ENCODE data around the gene ZNF277. TPM values are rescaled to one million over a fixed set of nuclear protein-coding genes. Genes with fewer than 3 reads are reported as not detected.

Gene ZNF277
- total and polyA plus RNA-seq, 4 donors = 7.8 to 23.5 (median 14.5) TPM

DNA sequence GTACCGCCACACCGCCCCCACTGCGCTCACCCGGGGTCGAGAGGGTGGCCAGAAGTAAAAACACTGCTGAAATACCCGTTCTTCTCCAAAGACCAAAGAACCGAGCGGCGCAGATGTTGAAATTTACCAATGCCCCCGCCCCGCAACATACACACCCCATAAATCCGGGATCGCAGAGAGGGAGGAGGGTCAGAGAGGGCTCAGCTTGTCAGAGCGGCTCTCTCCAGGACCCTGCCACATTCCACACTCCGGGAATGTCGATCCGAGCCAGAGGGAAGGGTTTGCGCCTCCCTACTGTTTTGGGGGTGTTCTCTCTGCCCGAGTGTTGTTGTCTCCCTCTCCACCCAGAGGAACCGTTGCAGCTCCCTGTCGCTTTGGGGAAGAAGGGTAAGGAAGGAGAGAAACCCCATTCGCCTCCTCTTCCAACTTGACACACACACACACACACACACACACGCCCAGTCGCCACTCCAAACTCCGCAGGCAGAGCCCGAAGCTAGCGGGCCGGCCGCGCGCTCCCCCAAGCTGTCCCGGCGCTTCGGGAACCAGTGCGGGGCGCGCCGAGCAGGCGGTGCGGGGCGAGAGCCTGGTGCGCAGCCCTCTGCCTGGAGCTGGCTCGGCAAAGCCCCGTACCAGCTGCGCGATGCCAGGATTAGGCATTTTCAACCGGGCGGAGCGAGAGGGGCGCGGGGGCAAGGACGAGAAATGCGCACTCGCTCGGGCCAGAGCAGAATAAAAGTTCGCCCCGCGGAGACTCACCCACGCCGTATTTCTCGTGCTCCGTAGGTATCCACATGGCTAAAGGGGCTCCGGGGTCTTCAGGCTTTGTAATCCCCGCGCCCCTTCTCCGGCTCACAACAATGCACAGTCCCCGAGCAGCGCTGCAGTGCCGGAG lies 905 bp upstream of the ZNF277 start:
- Histone ChIP-seq H3K4me1 (ENCODE audit: control insufficient read depth in 4 of 4, insufficient read depth in 4 of 4, low read length in 3 of 4) (peaks cover 6 to 28% (median 21%) of the 10 kb centered on the region in 4 donors), H3K9me3 (ENCODE audit: control insufficient read depth in 4 of 4, low read length in 3 of 4) (no peaks in the 10 kb centered on the region), H3K9ac (ENCODE audit: low read depth in 1 of 2, low read length in 2 of 2) (peak overlapping the region; percentile 73 to 77), H3K27ac (ENCODE audit: low read depth in 1 of 2, low read length in 2 of 2) (peak overlapping the region; percentile 88 to 93), H3K4me3 (ENCODE audit: low read depth in 1 of 3, low read length in 3 of 3) (peak overlapping the region; percentile 54 to 75 (median 75)), H3K36me3 (ENCODE audit: control insufficient read depth in 4 of 4, insufficient read depth in 3 of 4, low read depth in 1 of 4, low read length in 3 of 4) (no peaks in the 10 kb centered on the region), H3K27me3 (ENCODE audit: control insufficient read depth in 4 of 4, insufficient read depth in 4 of 4, low read length in 3 of 4) (no peaks in the 10 kb centered on the region)
- under 1% methylated on average over 69 of the region's 69 CpGs for WGBS
- TF ChIP-seq YY1 (IDR thresholded peaks at IDR 0.05) = no peak
- no peak for TF ChIP-seq FOXA2 (IDR thresholded peaks at IDR 0.05)
- TF ChIP-seq FOXA1 (IDR thresholded peaks at IDR 0.05) = no peak
- no peak for TF ChIP-seq SP1 (IDR thresholded peaks at IDR 0.05)
- TF ChIP-seq MAX (IDR thresholded peaks at IDR 0.05) = no peak
- no peak for TF ChIP-seq HNF4G (IDR thresholded peaks at IDR 0.05)
- no peak for TF ChIP-seq RAD21 (IDR thresholded peaks at IDR 0.05)
- peak; percentile 66 for DNase-seq (ENCODE audit: low spot score)

DNA sequence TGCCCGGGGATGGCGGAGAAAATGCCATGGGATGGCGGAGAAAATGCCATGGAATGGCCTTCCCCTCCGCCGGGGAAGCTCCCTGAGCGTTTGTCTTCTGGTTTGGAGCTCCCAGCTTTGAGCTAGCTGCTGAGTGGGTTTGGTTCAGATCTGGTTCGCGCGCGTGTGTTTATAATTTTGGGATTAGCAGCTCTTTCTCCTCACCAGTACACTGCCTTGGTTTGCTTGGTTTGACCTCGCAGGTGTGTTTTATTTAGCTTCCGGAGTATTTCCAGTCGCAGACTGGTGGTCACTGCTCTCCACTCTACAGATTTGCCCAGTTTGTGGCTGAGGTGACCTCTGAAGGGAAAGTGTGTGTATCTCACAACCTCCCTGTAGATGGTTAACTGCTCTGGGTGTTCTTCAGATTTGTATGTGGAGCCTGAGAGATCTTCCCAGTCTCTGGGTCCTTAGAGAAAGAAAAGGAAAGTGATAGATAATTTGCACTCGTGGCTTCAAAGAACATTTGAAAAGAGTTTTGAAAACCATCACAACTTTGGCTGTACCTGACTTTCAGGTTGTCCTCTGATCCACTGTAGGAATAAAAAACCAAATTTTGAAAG lies 597 bp downstream of the ZNF277 start:
- Histone ChIP-seq H3K4me3 (ENCODE audit: low read depth in 1 of 3, low read length in 3 of 3) (peak overlapping the region; percentile 90 to 94 (median 93)), H3K36me3 (ENCODE audit: control insufficient read depth in 4 of 4, insufficient read depth in 3 of 4, low read depth in 1 of 4, low read length in 3 of 4) (no peaks in the 10 kb centered on the region), H3K9me3 (ENCODE audit: control insufficient read depth in 4 of 4, low read length in 3 of 4) (no peaks in the 10 kb centered on the region), H3K9ac (ENCODE audit: low read depth in 1 of 2, low read length in 2 of 2) (peak overlapping the region; percentile 78 to 79), H3K27me3 (ENCODE audit: control insufficient read depth in 4 of 4, insufficient read depth in 4 of 4, low read length in 3 of 4) (no peaks in the 10 kb centered on the region), H3K27ac (ENCODE audit: low read depth in 1 of 2, low read length in 2 of 2) (peak overlapping the region; percentile 83 to 88), H3K4me1 (ENCODE audit: control insufficient read depth in 4 of 4, insufficient read depth in 4 of 4, low read length in 3 of 4) (peaks cover 9 to 42% (median 32%) of the 10 kb centered on the region in 4 donors)
- WGBS = under 1% methylated on average over 14 of the region's 14 CpGs
- no peak for DNase-seq (ENCODE audit: low spot score)
- TF ChIP-seq MAX (IDR thresholded peaks at IDR 0.05) (no peak), ATF3 (IDR thresholded peaks at IDR 0.05) (no peak)

DNA sequence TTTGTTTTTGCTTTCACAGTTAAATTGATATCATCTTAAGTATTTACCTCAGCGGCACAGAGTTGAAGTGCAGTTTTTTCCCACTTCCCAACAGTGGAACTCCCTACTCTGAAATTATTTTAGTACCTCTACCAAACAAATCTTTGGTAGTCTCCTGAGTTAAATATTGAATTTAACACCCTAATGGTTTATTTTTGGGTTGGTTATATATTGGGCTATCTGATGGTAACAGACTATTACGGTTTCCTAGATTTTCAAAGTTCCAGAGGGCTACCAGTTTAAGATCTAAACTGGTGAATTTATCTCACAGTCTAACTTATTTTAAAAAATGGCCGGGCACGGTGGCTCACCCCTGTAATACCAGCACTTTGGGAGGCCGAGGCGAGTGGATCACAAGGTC lies 1.3 kb downstream of the ZNF277 start:
- Histone ChIP-seq H3K36me3 (ENCODE audit: control insufficient read depth in 4 of 4, insufficient read depth in 3 of 4, low read depth in 1 of 4, low read length in 3 of 4) (no peaks in the 10 kb centered on the region), H3K4me3 (ENCODE audit: low read depth in 1 of 3, low read length in 3 of 3) (peak overlapping the region; percentile 90 to 94 (median 93)), H3K9me3 (ENCODE audit: control insufficient read depth in 4 of 4, low read length in 3 of 4) (no peaks in the 10 kb centered on the region), H3K4me1 (ENCODE audit: control insufficient read depth in 4 of 4, insufficient read depth in 4 of 4, low read length in 3 of 4) (peaks cover 7 to 44% (median 30%) of the 10 kb centered on the region in 4 donors), H3K9ac (ENCODE audit: low read depth in 1 of 2, low read length in 2 of 2) (peak overlapping the region in 1 of 2 donors; percentile 11), H3K27ac (ENCODE audit: low read depth in 1 of 2, low read length in 2 of 2) (peak overlapping the region; percentile 83 to 88), H3K27me3 (ENCODE audit: control insufficient read depth in 4 of 4, insufficient read depth in 4 of 4, low read length in 3 of 4) (no peaks in the 10 kb centered on the region)
- 78% methylated on average over 6 of the region's 6 CpGs for WGBS
- no peak for DNase-seq (ENCODE audit: low spot score)
- TF ChIP-seq SP1 (IDR thresholded peaks at IDR 0.05) (no peak), MAX (IDR thresholded peaks at IDR 0.05) (no peak), HNF4G (IDR thresholded peaks at IDR 0.05) (no peak), ATF3 (IDR thresholded peaks at IDR 0.05) (no peak), GABPA (IDR thresholded peaks at IDR 0.05 in 1 of 2, conservative IDR thresholded peaks at IDR 0.05 in 1 of 2) (no peak), REST (IDR thresholded peaks at IDR 0.05) (no peak), TAF1 (conservative IDR thresholded peaks at IDR 0.05) (no peak), EGR1 (IDR thresholded peaks at IDR 0.05; ENCODE audit: low read depth in 2 of 2) (no peak), RAD21 (IDR thresholded peaks at IDR 0.05) (no peak), JUND (IDR thresholded peaks at IDR 0.05) (no peak), HNF4A (conservative IDR thresholded peaks at IDR 0.05) (no peak), RXRA (IDR thresholded peaks at IDR 0.05) (no peak), FOXA1 (IDR thresholded peaks at IDR 0.05) (no peak), NR2F2 (IDR thresholded peaks at IDR 0.05) (no peak), FOXA2 (IDR thresholded peaks at IDR 0.05) (no peak)
- TF ChIP-seq, protein P1, sequence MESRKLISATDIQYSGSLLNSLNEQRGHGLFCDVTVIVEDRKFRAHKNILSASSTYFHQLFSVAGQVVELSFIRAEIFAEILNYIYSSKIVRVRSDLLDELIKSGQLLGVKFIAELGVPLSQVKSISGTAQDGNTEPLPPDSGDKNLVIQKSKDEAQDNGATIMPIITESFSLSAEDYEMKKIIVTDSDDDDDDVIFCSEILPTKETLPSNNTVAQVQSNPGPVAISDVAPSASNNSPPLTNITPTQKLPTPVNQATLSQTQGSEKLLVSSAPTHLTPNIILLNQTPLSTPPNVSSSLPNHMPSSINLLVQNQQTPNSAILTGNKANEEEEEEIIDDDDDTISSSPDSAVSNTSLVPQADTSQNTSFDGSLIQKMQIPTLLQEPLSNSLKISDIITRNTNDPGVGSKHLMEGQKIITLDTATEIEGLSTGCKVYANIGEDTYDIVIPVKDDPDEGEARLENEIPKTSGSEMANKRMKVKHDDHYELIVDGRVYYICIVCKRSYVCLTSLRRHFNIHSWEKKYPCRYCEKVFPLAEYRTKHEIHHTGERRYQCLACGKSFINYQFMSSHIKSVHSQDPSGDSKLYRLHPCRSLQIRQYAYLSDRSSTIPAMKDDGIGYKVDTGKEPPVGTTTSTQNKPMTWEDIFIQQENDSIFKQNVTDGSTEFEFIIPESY (IDR thresholded peaks at IDR 0.05) = no peak
